HG02798 (cell line): ENCODE results near the gene CPSF4.

Experiments used
- ATAC-seq: cut with Tn5 transposase; IDR thresholded peaks from one replicate; pipeline ENCODE4 v1.9.1; 2021; ENCODE audit warnings: mild to moderate bottlenecking; ENCODE audit not compliant: unreplicated experiment, poor library complexity

The CPSF4 gene

GRCh38 chr7:99446096-99446495 is 7.4 kb downstream of the CPSF4 start:
- ATAC-seq: no peak

GRCh38 chr7:99447943-99448342 is 9.2 kb downstream of the CPSF4 start:
- ATAC-seq: no peak

- ATAC-seq: no peak
Observed at GRCh38 chr7:99448855-99449254, 10.1 kb downstream of the CPSF4 start.

GRCh38 chr7:99449326-99449725 is 10.6 kb downstream of the CPSF4 start:
- no peak for ATAC-seq

- no peak for ATAC-seq
Observed at GRCh38 chr7:99451936-99452335, 13.2 kb downstream of the CPSF4 start.

- ATAC-seq: no peak
Observed at GRCh38 chr7:99452541-99452940, 13.8 kb downstream of the CPSF4 start.

- ATAC-seq: no peak
Observed at GRCh38 chr7:99453105-99453504, 14.4 kb downstream of the CPSF4 start.

- no peak for ATAC-seq
Observed at GRCh38 chr7:99455874-99456273, 17.1 kb downstream of the CPSF4 start.

- ATAC-seq: no peak
Observed at GRCh38 chr7:99456288-99456687, 17.5 kb downstream of the CPSF4 start.

- ATAC-seq: no peak
Observed at GRCh38 chr7:99457050-99457649, 18.4 kb downstream of the CPSF4 start.

- ATAC-seq: no peak
Observed at GRCh38 chr7:99457650-99458493, 19.1 kb downstream of the CPSF4 start.

- ATAC-seq: no peak
Observed at GRCh38 chr7:99459087-99459486, 20.3 kb downstream of the CPSF4 start.

GRCh38 chr7:99460651-99461050 is 21.9 kb downstream of the CPSF4 start:
- no peak for ATAC-seq

- no peak for ATAC-seq
Observed at GRCh38 chr7:99461221-99461620, 22.5 kb downstream of the CPSF4 start.

GRCh38 chr7:99465421-99465768 is 26.7 kb downstream of the CPSF4 start:
- peak; percentile 3 for ATAC-seq

GRCh38 chr7:99468336-99468918 is 29.7 kb downstream of the CPSF4 start:
- ATAC-seq: no peak

- ATAC-seq: no peak
Observed at GRCh38 chr7:99469381-99470065, 30.8 kb downstream of the CPSF4 start.

- ATAC-seq: peak; percentile 97
Observed at GRCh38 chr7:99472561-99473314, 34.0 kb downstream of the CPSF4 start, which contains the start of gene ZNF789. Gene ZNF789 (plus strand): TSS chr7:99472890. CDS start chr7:99476457, 3,567 bp downstream.

- no peak for ATAC-seq
Observed at GRCh38 chr7:99473315-99473596, 34.5 kb downstream of the CPSF4 start.

- no peak for ATAC-seq
Observed at GRCh38 chr7:99476107-99476506, 37.4 kb downstream of the CPSF4 start.
